NOMO-1 treated with dmso at 0.1 percent for 144 hours (cell line): ENCODE data around the gene ZMYND11.
"Not testable (repeated sequence)": the region's sequence is repeated elsewhere in the genome, so short reads cannot be mapped to it uniquely, and the experiment has no call there.

Source experiments
- DNase-seq: peaks from one replicate; lab custom pipeline; 2025; ENCODE audit not compliant: unreplicated experiment; lab: John Stamatoyannopoulos, UW

ZMYND11 gene

DNA sequence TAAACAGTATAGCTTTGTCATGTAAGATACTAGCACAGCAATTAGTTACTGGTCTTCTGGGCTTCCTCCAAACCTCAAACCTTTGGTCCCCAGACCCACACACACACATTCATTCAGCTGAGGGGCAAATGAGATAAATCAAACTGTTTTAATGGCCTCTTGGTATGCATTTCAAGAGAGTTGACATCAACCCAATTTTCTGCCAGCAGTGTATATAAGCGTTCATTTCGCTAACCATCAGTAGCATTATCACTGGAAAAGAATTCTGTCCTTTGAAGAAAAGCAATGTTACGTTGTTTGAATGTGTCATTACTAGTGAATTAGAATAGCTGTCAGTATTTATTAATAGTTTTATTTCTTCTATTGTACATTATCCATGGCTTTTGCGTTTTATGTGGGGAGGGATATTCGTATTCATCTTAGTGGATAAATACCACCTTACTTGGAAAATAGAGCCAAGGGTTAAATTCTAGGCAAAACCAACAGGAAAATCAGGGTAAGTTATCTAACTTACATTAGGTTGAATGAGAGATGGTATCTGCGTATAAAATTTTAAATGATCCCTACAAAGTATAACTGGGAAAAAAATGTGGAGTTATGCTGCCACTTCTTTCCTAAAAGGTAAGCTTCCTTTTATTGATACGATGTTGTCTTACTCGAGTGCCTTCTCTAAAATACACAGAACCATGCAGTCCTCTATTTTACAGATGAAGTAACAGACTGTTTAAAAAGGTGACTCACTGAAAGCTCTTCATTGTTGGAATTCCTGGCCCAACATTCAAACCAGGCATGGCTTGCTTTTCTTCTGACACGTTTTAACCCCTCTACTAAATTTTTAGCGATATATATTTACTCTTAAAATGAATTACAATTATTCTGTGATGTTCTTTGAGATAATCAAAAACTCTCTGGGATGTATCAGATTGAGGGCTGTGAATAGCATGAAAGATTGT lies 2.0 kb upstream of the ZMYND11 start:
- no peak for DNase-seq

DNA sequence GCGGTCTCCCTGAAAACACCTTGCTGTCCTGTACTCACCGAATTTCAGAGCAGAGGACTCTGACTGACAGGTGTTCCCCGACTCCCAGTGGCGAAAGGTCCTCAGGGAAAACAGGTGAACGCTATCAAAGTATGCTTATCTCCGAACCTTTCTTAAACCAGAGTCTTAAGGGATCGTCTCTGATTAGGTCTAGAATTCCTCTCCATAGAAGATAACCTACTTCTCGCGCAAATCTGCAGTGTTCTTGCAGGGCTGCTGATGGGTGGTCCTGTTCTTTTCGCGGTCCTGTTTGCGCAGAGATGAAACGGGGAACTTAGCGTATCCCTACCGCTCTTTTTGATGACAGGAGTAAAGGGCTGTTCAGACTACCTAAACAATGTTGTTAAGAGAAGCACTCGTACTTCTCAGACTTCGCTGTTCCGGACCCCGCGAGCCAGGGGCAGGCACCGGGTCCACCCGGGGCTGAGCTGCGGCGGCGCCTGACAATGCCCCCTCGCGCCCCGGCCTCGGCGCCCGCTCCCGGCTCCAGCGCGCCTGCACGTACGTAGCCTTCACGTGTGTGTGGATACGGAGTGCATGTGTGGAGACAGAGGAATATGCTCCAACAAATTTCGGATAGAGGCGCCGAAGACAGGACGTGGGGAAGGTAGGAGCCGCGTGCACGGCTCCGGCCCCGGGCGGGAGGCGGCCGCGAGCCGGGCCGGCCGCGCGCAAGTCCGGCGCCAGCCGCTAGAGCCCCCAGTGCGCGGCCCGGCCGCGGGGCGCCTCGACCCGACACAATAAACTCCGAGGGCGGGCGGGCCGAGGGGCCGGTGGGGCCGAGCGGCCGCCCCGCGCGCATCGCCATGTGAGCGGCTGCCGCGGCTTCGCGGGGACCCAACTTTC lies 766 bp upstream of the ZMYND11 start:
- DNase-seq, result no peak

DNA sequence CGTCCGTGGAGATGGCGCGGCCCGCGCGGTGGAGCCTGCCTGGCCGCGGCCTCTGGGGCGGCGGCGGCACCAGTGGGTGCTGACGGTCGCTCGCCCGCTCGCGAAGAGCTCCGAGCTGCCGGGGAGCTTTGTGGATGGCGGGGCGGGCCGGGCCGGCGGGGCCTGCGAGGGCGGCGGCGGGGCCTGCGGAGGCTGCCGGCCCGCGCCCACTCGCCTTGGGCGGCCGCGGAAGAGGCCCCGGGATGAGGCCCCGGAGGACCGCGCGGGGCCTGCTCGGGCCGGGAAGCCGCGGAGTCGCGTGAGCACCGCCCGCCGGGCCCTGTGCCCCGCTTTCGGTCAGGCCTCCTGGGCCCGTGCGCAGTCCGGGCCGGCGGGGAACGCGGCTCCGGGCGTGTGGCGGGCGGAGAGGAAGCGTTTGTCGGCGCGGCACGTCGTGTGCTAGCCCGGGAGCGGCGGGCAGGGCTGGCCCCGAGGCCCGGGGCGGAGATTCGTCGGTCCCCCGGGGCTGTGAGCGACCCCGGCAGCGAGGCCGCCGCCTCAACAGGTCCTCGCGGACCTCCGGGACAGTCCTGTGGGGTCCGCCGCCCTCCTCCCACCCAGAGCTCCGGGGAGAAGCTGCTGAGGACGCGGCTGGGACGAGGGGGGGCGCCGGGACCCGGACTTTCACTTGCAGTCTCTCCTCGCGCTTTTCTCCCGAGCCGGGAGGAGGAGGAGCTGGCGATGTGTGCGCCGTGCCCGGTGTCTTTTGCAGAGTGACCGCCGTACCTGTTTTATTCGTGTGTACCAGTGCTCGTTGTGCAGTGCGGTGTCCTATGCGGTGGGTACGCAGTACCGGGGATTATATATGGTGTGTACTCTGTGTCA lies 578 bp downstream of the ZMYND11 start:
- no peak for DNase-seq

GRCh38 chr10:136465-136762 lies 1.2 kb downstream of the ZMYND11 start:
- no peak for DNase-seq

- DNase-seq, result no peak
Observed at GRCh38 chr10:137031-137430, 1.8 kb downstream of the ZMYND11 start.

DNA sequence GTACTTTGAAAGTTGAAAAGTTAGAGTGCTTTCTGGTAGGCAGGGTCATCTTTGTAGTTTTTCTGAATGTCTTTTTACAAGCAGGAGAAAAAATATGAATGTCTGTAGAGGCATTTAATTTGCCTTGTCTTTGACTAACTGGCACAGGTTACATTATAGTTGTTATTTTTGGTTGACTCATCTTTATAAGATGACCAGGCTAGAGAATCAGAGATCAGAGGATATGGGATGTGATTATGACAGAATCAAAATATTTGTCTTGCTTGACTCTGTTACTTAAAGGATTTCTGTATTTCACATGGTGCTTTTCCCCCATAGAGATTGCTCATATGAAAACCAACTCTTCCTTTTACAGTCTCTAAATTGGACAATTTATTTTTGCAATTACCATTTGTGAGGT lies 2.4 kb downstream of the ZMYND11 start:
- no peak for DNase-seq

GRCh38 chr10:142371-142770 lies 7.1 kb downstream of the ZMYND11 start:
- DNase-seq, result no peak

DNA sequence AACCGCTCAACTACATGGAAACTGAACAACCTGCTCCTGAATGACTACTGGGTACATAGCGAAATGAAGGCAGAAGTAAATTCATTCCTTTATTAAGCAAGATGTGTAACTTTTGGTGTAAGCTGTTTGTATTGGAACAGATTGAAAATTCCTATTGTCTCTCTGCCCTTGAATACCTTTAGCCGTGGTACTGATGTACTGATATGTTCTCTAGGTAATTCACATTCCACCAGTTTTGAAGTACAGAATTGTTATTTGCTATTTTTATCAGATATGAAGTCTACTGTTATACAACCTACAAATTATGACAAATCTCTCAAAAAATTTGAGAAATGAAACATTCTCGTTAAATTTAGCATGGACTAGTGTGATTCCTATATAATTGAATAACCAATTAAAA lies 17.7 kb downstream of the ZMYND11 start:
- no peak for DNase-seq

DNA sequence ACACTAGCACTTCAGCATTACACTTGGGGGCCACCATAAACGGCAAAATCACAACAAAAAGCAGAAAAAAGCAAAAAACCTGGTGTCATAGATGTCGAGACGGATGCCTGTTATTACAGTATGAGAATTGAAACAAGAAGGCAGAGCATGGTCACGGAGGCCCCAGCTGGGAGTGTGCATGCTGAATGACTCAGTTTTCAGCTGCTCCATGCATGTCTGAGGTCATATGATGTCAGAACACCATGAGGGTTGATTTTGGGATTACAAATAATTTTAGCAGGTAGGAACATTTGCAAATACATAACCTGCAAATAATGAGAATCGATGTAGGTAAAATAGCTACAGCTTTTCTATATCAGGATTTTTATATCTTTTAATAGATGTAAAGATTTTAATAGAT lies 19.1 kb downstream of the ZMYND11 start:
- DNase-seq, result no peak

DNA sequence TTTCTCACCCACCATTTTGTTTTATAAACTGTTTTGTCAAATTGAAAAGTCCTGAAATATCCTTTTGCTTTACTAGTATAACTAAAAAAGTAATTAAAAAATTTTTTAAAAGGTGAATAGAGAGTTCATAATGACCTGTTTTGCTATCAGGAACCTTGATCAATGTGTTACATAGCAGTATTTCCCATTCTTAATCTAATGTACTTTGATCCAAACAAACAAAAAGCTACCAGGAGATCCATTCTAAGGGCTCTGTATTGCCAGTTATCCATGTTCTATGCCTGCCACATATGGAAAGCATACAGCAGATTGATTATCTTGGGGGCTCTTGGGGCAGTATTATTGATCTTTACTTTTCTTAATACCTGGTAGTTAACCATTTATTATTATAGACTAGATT lies 32.1 kb downstream of the ZMYND11 start:
- DNase-seq, result no peak

DNA sequence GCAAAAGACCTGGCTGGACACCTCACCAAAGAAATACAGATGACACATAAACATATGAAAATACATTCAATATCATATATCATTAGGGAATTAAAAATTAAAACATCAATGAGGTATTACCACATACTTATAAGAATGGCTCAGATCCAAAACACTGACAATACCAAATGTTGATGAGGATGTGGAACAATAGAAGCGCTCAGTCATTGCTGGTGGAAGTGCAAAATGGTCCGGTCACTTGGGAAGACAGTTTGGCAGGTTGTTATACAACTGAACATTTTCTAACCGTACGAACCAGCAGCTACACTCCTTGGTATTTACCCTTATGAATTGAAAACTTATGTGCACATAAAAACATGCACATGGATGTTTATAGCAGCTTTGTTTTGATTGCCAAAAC lies 38.5 kb downstream of the ZMYND11 start:
- DNase-seq, result no peak

DNA sequence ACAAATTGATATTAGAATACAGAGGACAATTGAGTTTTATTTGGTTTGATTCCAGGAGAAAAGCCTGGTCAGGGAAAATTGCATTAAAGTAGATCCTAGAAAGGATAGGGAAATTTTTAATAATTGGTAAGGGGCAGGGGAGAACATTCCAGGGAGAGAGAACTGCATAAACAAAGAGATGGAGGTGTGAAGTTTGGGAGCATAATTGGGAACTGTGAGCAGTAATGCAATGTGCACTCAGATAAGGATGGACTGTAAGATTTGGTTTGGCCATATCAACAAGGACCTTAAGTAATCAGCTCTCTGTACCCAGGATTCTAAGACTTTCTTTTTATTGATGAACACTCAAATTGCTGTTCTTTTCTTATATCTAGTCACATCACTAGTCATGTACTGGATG lies 41.4 kb downstream of the ZMYND11 start:
- no peak for DNase-seq

GRCh38 chr10:178208-178607 lies 43.0 kb downstream of the ZMYND11 start:
- DNase-seq, result no peak

DNA sequence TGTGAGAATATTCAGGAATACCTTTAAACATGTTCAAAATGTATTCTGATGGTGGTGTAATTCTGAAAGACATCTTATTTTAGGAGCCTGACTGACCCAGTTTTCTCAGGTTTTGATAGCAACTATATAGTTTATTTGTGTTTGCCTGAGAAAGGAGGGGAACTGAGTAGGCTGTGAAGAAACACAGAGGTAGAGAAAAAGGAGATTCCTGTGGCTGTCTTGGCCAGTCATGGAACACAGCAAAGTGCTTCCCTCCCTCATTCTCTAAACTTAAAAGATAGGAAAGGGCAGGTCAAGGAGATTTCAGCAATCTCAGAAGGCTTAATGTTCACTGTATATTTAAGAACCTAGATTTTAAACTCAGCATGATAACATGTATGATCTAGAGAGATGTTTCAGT lies 43.5 kb downstream of the ZMYND11 start:
- DNase-seq, result no peak

GRCh38 chr10:182441-183201 lies 47.4 kb downstream of the ZMYND11 start:
- no peak for DNase-seq

DNA sequence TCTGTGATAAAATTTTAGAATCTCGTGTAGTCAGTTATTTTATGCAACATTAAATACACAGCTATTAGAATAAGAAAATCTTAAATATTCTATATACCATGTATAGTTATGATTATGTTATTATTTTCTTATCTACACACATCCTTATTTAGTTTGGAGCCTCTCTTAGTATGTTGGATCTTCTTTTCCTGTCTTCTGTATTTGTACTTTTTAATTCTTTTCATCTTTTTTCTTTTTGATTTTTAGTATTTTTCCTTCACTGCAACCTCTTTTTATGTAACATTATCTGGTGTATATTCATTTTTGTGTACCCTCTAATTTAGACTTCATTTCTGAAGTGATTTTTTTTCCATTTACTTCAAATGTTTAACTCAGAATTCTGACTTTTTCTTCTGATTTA lies 48.9 kb downstream of the ZMYND11 start:
- no peak for DNase-seq

DNA sequence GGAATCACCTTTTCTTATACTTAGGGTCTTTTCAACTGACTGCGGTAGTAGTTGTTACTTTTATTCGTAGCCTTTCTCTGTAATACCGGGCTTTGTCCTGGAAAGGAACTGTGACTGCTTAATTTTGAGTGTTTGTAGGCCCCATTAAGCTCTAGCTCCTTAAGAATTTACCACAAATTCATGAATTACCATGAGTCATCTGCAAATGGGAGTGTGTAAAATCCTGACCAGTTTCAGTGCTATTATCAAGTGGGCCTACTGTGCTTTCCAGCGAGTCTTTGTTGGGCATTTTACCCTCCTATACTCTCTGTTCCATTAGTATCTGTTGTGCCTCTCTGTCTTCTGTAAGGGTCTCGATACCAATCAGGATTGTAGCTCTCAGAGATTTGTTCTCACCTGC lies 49.7 kb downstream of the ZMYND11 start:
- DNase-seq, result no peak

- DNase-seq, result not testable (repeated sequence)
Observed at GRCh38 chr10:185571-185970, 50.3 kb downstream of the ZMYND11 start.

GRCh38 chr10:186911-187310 lies 51.7 kb downstream of the ZMYND11 start:
- no peak for DNase-seq

- DNase-seq, result no peak
Observed at GRCh38 chr10:188546-188945, 53.3 kb downstream of the ZMYND11 start.

- DNase-seq, result no peak
Observed at GRCh38 chr10:190216-190615, 55.0 kb downstream of the ZMYND11 start.
